SK-N-SH (cell line): ENCODE data around the gene ZSCAN10. TPM values are rescaled to one million over a fixed set of nuclear protein-coding genes. Genes with fewer than 3 reads are reported as not detected.

Experiments used
- CTCF ChIA-PET: fragments of 300-600, 350-600 bp; formaldehyde crosslinking; extraction: SDS; loops from one replicate; lab custom pipeline; 2021; lab: Yijun Ruan, JAX
- POLR2A ChIA-PET: fragments of 350-600 bp; sonication (Branson Sonifier 250); formaldehyde crosslinking; extraction: SDS; loops from one replicate; lab custom pipeline; 2020; ENCODE audit warnings: antibody characterized with exemption, inconsistent platforms; lab: Yijun Ruan, JAX
- DNase-seq: peaks from one replicate; pipeline ENCODE4 v3.0.0; 2012
- H2AFZ ChIP-seq: fragments of 200-600 bp; sonication (generic); 2 replicates; pipeline ENCODE4 v1.8.1; 2016; ENCODE audit warnings: antibody characterized with exemption, mild to moderate bottlenecking, low read depth
- H3F3A ChIP-seq: fragments of 200-600 bp; sonication (generic); replicated peaks from 2 replicates; pipeline ENCODE3; 2016; ENCODE audit warnings: antibody characterized with exemption, mild to moderate bottlenecking; ENCODE audit not compliant: insufficient read depth
- H3K27ac ChIP-seq, 2 experiments: fragments of 200-500 bp in 1 of 2; fragments of 200-600 bp in 1 of 2; sonication (Bioruptor generic) in 1 of 2; sonication (generic), shearing (Covaris generic) in 1 of 2; 2 replicates each; pipeline versions ENCODE4 v1.5.1 to v1.6.1; 2014 to 2016; ENCODE audit warnings: low read depth in 2 of 2, inconsistent platforms in 1 of 2, low read length in 1 of 2, mild to moderate bottlenecking in 1 of 2, mixed read lengths in 1 of 2
- H3K27me3 ChIP-seq: fragments of 200-600 bp; sonication (generic), shearing (Covaris generic); 2 replicates; pipeline ENCODE4 v1.6.1; 2016; ENCODE audit warnings: mixed run types; ENCODE audit not compliant: insufficient read depth
- H3K36me3 ChIP-seq, 2 experiments: fragments of 200-500 bp in 1 of 2; fragments of 200-600 bp in 1 of 2; sonication (Bioruptor generic) in 1 of 2; sonication (generic) in 1 of 2; replicated peaks in 1 of 2; 2 replicates each; pipeline versions ENCODE3 to v1.5.1; 2014 to 2016; ENCODE audit warnings: low read length in 1 of 2, mild to moderate bottlenecking in 1 of 2; ENCODE audit not compliant: insufficient read depth in 2 of 2, control insufficient read depth in 1 of 2
- H3K4me1 ChIP-seq, 2 experiments: fragments of 200-500 bp in 1 of 2; fragments of 200-600 bp in 1 of 2; sonication (Bioruptor generic) in 1 of 2; sonication (generic), shearing (Covaris generic) in 1 of 2; 2 replicates each; pipeline versions ENCODE4 v1.5.1 to v1.6.1; 2014 to 2016; ENCODE audit warnings: low read depth in 1 of 2, low read length in 1 of 2, mixed run types in 1 of 2; ENCODE audit not compliant: insufficient read depth in 2 of 2, control insufficient read depth in 1 of 2
- H3K4me2 ChIP-seq: fragments of 200-600 bp; sonication (generic), shearing (Covaris generic); 2 replicates; pipeline ENCODE4 v1.6.1; 2017; ENCODE audit warnings: mixed run types
- H3K4me3 ChIP-seq, 2 experiments: fragments of 200-500 bp in 1 of 2; fragments of 200-600 bp in 1 of 2; sonication (Bioruptor generic) in 1 of 2; sonication (generic), shearing (Covaris generic) in 1 of 2; 2 replicates each; pipeline versions ENCODE4 v1.5.1 to v1.8.1; 2014 to 2016; ENCODE audit warnings: low read depth in 2 of 2, inconsistent platforms in 1 of 2, low read length in 1 of 2, mild to moderate bottlenecking in 1 of 2, mixed read lengths in 1 of 2, moderate library complexity in 1 of 2
- H3K79me2 ChIP-seq: fragments of 200-600 bp; sonication (generic); 2 replicates; pipeline ENCODE4 v1.8.1; 2017; ENCODE audit warnings: mild to moderate bottlenecking; ENCODE audit not compliant: insufficient read depth
- H3K9ac ChIP-seq: fragments of 200-600 bp; sonication (generic); 2 replicates; pipeline ENCODE4 v1.6.1; 2017; ENCODE audit warnings: mixed run types
- H3K9me2 ChIP-seq: fragments of 200-600 bp; sonication (generic); 2 replicates; pipeline ENCODE4 v1.6.1; 2017; ENCODE audit warnings: mixed run types
- H3K9me3 ChIP-seq: fragments of 200-600 bp; sonication (generic); 2 replicates; pipeline ENCODE4 v1.6.1; 2017; ENCODE audit warnings: mixed run types, mild to moderate bottlenecking, moderate library complexity
- H4K20me1 ChIP-seq: fragments of 200-600 bp; sonication (generic); 2 replicates; pipeline ENCODE4 v1.6.1; 2017; ENCODE audit warnings: mild to moderate bottlenecking, mixed run types; ENCODE audit not compliant: insufficient read depth
- CHD2 ChIP-seq: fragments of 150-350 bp; IDR thresholded peaks from 2 replicates; pipeline ENCODE4 v1.6.1; 2018; ENCODE audit warnings: low read length; ENCODE audit not compliant: partially characterized antibody
- CTCF ChIP-seq: fragments of 200-600 bp; sonication (generic); IDR thresholded peaks from 2 replicates; pipeline ENCODE4 v1.6.1; 2017; ENCODE audit warnings: antibody characterized with exemption, mild to moderate bottlenecking, moderate library complexity
- EZH2phosphoT487 ChIP-seq: fragments of 200-600 bp; sonication (generic); IDR thresholded peaks from 2 replicates; pipeline ENCODE4 v1.6.1; 2017; ENCODE audit warnings: low read depth, mixed run types, mild to moderate bottlenecking, antibody characterized with exemption, moderate library complexity, borderline replicate concordance
- FOSL2 ChIP-seq: IDR thresholded peaks from 2 replicates; pipeline ENCODE4 v1.4.0; 2012; ENCODE audit warnings: low read depth, mild to moderate bottlenecking, moderate library complexity, borderline replicate concordance
- FOXJ3 ChIP-seq: sonication (generic); formaldehyde crosslinking; IDR thresholded peaks from 2 replicates; pipeline ENCODE4 v1.5.1; 2020; ENCODE audit warnings: mild to moderate bottlenecking, missing genetic modification reagents
- GABPA ChIP-seq: IDR thresholded peaks from 2 replicates; pipeline ENCODE4 v1.4.0; 2012; ENCODE audit warnings: low read depth, mild to moderate bottlenecking
- GATA2 ChIP-seq: sonication (generic); formaldehyde crosslinking; IDR thresholded peaks from 2 replicates; pipeline ENCODE4 v1.5.0; 2020; ENCODE audit warnings: mild to moderate bottlenecking, missing genetic modification reagents
- MXI1 ChIP-seq: IDR thresholded peaks from 2 replicates; pipeline ENCODE4 v1.6.1; 2012; ENCODE audit warnings: mild to moderate bottlenecking, low read depth, low read length, improper control_type of control experiment
- NRF1 ChIP-seq: IDR thresholded peaks from 2 replicates; pipeline ENCODE4 v1.6.1; 2012; ENCODE audit warnings: low read depth, mild to moderate bottlenecking, low read length
- POLR2AphosphoS5 ChIP-seq: IDR thresholded peaks from 2 replicates; pipeline ENCODE4 v1.6.1; 2012; ENCODE audit warnings: low read depth, low read length
- RAD21 ChIP-seq: IDR thresholded peaks from 2 replicates; pipeline ENCODE4 v1.6.1; 2012; ENCODE audit warnings: mild to moderate bottlenecking, low read length
- RCOR1 ChIP-seq: fragments of 150-350 bp; IDR thresholded peaks from 2 replicates; pipeline ENCODE4 v1.6.1; 2017; ENCODE audit warnings: antibody characterized with exemption, low read length
- RFX5 ChIP-seq: IDR thresholded peaks from 2 replicates; pipeline ENCODE4 v1.6.1; 2012; ENCODE audit warnings: mild to moderate bottlenecking, improper control_type of control experiment, low read length
- RXRA ChIP-seq: IDR thresholded peaks from 2 replicates; pipeline ENCODE4 v1.4.0; 2012; ENCODE audit warnings: low read depth, mild to moderate bottlenecking, borderline replicate concordance
- SIN3A ChIP-seq: IDR thresholded peaks from 2 replicates; pipeline ENCODE4 v1.6.1; 2012; ENCODE audit warnings: low read depth, mild to moderate bottlenecking, low read length, moderate library complexity, borderline replicate concordance
- SMC3 ChIP-seq: IDR thresholded peaks from 2 replicates; pipeline ENCODE4 v1.6.1; 2012; ENCODE audit warnings: low read depth, low read length, improper control_type of control experiment
- TAF1 ChIP-seq: IDR thresholded peaks from 2 replicates; pipeline ENCODE4 v1.6.1; 2012; ENCODE audit warnings: low read depth, mild to moderate bottlenecking, low read length, moderate library complexity, borderline replicate concordance
- TEAD4 ChIP-seq: IDR thresholded peaks from 2 replicates; pipeline ENCODE4 v1.4.0; 2012; ENCODE audit warnings: mild to moderate bottlenecking, borderline replicate concordance; ENCODE audit not compliant: insufficient read depth
- YY1 ChIP-seq: IDR thresholded peaks from 2 replicates; pipeline ENCODE4 v1.4.0; 2012; ENCODE audit warnings: low read depth, mild to moderate bottlenecking
- ZBTB33 ChIP-seq: IDR thresholded peaks from 2 replicates; pipeline ENCODE4 v1.4.0; 2012; ENCODE audit warnings: low read depth, borderline replicate concordance
- WGBS: methylation state at CpG from one replicate; pipeline ENCODE4 v1.1.6; 2017; ENCODE audit warnings: low lambda C conversion rate; 5-methylcytosine and 5-hydroxymethylcytosine counted together
- polyA plus RNA-seq, 3 experiments: library from polyadenylated mRNA; depleted of rRNA; stranded (reverse); fragments of >200 nt; gene quantifications; 2 replicates each; pipeline ENCODE4 v1.2.3, GENCODE V29; 2012
- TF ChIP-seq, protein P1 (sequence below): fragments of 150-350 bp; IDR thresholded peaks from 2 replicates; pipeline ENCODE4 v1.6.1; 2016; ENCODE audit warnings: mild to moderate bottlenecking, low read depth, low read length

The ZSCAN10 gene
- polyA plus RNA-seq, 1 of the 3 experiments (the other 2 are of a cell fraction): 0.05 TPM

DNA sequence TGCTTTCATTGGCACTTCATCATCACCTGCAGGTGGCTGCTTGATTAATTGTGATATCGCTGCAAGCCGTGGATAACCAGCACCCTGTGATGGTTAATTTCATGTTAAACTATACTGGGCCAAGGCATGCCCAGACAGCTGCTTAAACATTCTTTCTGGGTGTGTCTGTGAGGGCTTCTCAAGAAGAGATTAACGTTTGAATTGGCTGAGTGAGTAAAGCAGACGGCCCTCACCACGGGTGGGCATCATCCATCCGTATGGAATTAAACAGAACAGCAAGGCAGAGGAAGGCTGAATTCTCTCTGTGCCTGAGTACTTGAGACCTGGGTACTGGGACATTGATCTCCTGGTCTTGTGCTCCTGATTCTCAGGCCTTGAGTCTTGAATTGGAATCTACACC, 28.7 kb upstream of the ZSCAN10 start (continued):
- TF ChIP-seq EZH2phosphoT487 (no peak), ZBTB33 (no peak), RFX5 (no peak), RAD21 (no peak), MXI1 (no peak), TAF1 (no peak), FOXJ3 (CRISPR knock-in tag) (no peak), GATA2 (CRISPR knock-in tag) (no peak), SIN3A (no peak), POLR2AphosphoS5 (no peak), TEAD4 (no peak)
- TF ChIP-seq, all 33 proteins: peak for 0

GRCh38 chr16:3123986-3124886, 25.1 kb upstream of the ZSCAN10 start:
- Histone ChIP-seq H3K79me2 (peaks cover 4% of the 10 kb centered on the region; the same call in 1 of the 2 replicates), H3K27ac (peak overlapping the region; percentile 71 to 78), H4K20me1 (no peaks in the 10 kb centered on the region), H3K4me1 (peaks cover 4 to 6% of the 10 kb centered on the region in 2 experiments; a peak in 1 of 4 replicates), H3K36me3 (peaks cover 27 to 29% of the 10 kb centered on the region in 2 experiments), H3F3A (peaks cover 25% of the 10 kb centered on the region), H3K9ac (peak overlapping the region; percentile 58), H2AFZ (peak overlapping the region; percentile 87), H3K9me3 (no peaks in the 10 kb centered on the region), H3K4me3 (peak overlapping the region; percentile 61 to 83), H3K4me2 (peak overlapping the region; percentile 97), H3K9me2 (no peaks in the 10 kb centered on the region), H3K27me3 (no peaks in the 10 kb centered on the region)
- ChIA-PET CTCF (interaction anchor here (0.7 to 1.3 kb wide), 5 partner anchors 10 to 173 kb away, joined by 3 to 4 read pairs (median 4); partner anchors contain the start of gene ZNF213), POLR2A (interaction anchor here (0.7 kb wide), 1 partner anchor 26 kb away, joined by 3 read pairs; no protein-coding TSS in a partner anchor)
- DNase-seq: peak; percentile 96
- 1% methylated on average over 36 of the region's 72 CpGs for WGBS
- TF ChIP-seq RCOR1 (peak; percentile 7; the same call in 1 of the 2 replicates), ZBTB33 (no peak), NRF1 (no peak), GABPA (peak; percentile 78), CTCF (no peak), CHD2 (peak; percentile 12), SMC3 (no peak), TAF1 (peak; percentile 61), SIN3A (no peak; the same call in 1 of the 2 replicates), MXI1 (peak; percentile 80), YY1 (peak; percentile 77), FOSL2 (no peak), RXRA (no peak), EZH2phosphoT487 (no peak)
- TF ChIP-seq, protein P1, sequence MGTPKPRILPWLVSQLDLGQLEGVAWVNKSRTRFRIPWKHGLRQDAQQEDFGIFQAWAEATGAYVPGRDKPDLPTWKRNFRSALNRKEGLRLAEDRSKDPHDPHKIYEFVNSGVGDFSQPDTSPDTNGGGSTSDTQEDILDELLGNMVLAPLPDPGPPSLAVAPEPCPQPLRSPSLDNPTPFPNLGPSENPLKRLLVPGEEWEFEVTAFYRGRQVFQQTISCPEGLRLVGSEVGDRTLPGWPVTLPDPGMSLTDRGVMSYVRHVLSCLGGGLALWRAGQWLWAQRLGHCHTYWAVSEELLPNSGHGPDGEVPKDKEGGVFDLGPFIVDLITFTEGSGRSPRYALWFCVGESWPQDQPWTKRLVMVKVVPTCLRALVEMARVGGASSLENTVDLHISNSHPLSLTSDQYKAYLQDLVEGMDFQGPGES: no peak
